Transverse colon (tissue), 4 donors: ENCODE measurements around the gene NXPH4.

Experiments used
- POLR2A ChIP-seq: fragments of 450-650 bp; IDR thresholded peaks from one replicate; pipeline ENCODE4 v1.6.1; 2016; ENCODE audit warnings: antibody characterized with exemption, mild to moderate bottlenecking, moderate library complexity
- POLR2AphosphoS5 ChIP-seq, 3 donors: sonication (generic); formaldehyde crosslinking; IDR thresholded peaks; one replicate each; pipeline ENCODE4 v1.6.1; 2016; ENCODE audit warnings: antibody characterized with exemption in 3 of 3
- TF ChIP-seq, protein P1 (sequence below), 5 experiments: fragments of 200-600 bp in 3 of 5; fragments of 450-650 bp in 2 of 5; sonication (generic) in 3 of 5; IDR thresholded peaks; 1 replicate in 2 of 5; 2 replicates in 3 of 5; pipeline ENCODE4 v1.5.1; 2016 to 2017; ENCODE audit warnings: antibody characterized with exemption in 5 of 5, inconsistent platforms in 3 of 5, mild to moderate bottlenecking in 2 of 5, moderate library complexity in 1 of 5

DNA sequence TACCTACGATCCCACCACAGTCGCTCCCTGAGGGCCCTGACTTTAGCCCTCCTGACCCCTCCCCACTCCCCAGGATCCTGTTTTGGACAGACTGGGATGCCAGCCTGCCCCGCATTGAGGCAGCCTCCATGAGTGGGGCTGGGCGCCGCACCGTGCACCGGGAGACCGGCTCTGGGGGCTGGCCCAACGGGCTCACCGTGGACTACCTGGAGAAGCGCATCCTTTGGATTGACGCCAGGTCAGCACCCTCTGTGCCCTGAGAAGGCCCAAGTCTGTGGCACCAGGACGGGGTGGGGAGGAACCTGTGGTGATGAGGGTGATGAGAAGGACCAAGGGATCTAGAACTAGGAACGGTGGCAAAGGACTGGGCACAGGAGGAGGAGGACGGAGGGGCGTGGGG is 39.2 kb upstream of the NXPH4 start:
- TF ChIP-seq, protein P1, sequence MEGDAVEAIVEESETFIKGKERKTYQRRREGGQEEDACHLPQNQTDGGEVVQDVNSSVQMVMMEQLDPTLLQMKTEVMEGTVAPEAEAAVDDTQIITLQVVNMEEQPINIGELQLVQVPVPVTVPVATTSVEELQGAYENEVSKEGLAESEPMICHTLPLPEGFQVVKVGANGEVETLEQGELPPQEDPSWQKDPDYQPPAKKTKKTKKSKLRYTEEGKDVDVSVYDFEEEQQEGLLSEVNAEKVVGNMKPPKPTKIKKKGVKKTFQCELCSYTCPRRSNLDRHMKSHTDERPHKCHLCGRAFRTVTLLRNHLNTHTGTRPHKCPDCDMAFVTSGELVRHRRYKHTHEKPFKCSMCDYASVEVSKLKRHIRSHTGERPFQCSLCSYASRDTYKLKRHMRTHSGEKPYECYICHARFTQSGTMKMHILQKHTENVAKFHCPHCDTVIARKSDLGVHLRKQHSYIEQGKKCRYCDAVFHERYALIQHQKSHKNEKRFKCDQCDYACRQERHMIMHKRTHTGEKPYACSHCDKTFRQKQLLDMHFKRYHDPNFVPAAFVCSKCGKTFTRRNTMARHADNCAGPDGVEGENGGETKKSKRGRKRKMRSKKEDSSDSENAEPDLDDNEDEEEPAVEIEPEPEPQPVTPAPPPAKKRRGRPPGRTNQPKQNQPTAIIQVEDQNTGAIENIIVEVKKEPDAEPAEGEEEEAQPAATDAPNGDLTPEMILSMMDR (IDR thresholded peaks at IDR 0.05), result no peak
- TF ChIP-seq POLR2A (no peak), POLR2AphosphoS5 (IDR thresholded peaks at IDR 0.05) (no peak)
